OCI-LY7 (cell line): Measurements from ENCODE around the gene CRACDL.

Experiments
- CTCF ChIP-seq: fragments of 200-600 bp; sonication (generic); conservative IDR thresholded peaks from 2 replicates; pipeline ENCODE4 v1.5.1; 2014; ENCODE audit warnings: mild to moderate bottlenecking, antibody characterized with exemption, low read length, moderate library complexity, mixed read lengths
- EZH2phosphoT487 ChIP-seq: fragments of 200-600 bp; sonication (generic); IDR thresholded peaks from 2 replicates; pipeline ENCODE4 v1.6.1; 2018; ENCODE audit warnings: low read depth, borderline replicate concordance, mild to moderate bottlenecking, mixed run types, antibody characterized with exemption, low read length, moderate library complexity, mixed read lengths

- no peak for TF ChIP-seq CTCF
- TF ChIP-seq EZH2phosphoT487: no peak
These were observed 4.4 kb downstream of the CRACDL start for GRCh38 chr2:98931596-98931995.
